T-helper 1 cell treated with Interleukin-12 subunit alpha and Interleukin-12 subunit beta and Interleukin-4 antibody, amounts not matched to agents 30 μg/mL and 1 μg/mL, for 36 hours (primary cell): Measurements from ENCODE around the gene DDX31.
"Not testable (repeated sequence)": the region's sequence is repeated elsewhere in the genome, so short reads cannot be mapped to it uniquely, and the experiment has no call there.

Experiments
- H3K27ac Mint-ChIP-seq: one replicate; pipeline ENCODE4 v1.8.0; 2021; ENCODE audit warnings: mild to moderate bottlenecking, mixed read lengths
- H3K27me3 Mint-ChIP-seq: one replicate; pipeline ENCODE4 v1.8.0; 2021; ENCODE audit warnings: low read depth, mixed read lengths
- H3K36me3 Mint-ChIP-seq: one replicate; pipeline ENCODE4 v1.8.0; 2021; ENCODE audit warnings: low read depth, mixed read lengths
- H3K4me1 Mint-ChIP-seq: one replicate; pipeline ENCODE4 v1.8.0; 2021; ENCODE audit warnings: low read depth, mixed read lengths
- H3K4me3 Mint-ChIP-seq: one replicate; pipeline ENCODE4 v1.8.0; 2021; ENCODE audit warnings: mild to moderate bottlenecking, moderate library complexity, mixed read lengths
- H3K9me3 Mint-ChIP-seq: one replicate; pipeline ENCODE4 v1.8.0; 2021; ENCODE audit warnings: mixed read lengths

DDX31 gene

DNA sequence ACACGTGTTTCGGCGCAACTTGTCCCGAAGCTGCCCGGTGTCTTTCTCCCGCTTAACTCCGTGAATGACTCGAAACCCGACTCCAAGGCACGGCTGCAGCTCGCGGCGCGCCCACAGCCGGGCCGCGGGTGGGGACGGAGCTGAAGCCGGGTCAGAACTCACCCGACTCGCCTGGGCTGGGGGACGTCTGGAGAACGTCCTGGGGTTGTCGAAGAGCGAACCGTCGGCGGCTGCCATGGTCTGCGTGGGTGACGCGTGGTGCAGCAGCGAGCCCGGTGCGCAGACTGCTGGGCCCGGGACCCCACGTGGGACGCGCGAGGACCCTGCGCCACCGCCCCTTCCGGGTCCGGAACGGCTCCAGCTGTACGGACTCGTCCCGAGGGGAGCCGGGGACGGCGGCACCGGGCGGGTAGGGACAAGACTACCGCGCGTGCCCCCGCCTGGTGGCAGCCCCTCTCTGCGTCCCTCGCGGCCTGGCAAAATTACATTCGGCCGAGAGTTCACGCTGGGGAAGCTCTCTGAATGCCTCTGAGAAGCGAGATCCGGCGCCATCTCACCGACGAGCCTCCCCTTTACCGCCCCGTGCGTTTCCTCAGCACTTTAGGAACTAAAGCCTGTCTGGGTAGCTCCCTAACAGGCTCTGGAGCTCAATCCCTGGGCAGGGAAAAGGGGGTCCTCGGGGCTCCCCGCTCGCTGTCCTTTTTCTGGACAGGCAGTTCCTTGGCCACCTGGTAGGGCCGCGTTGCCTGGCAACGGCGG is at the start of gene DDX31:
Gene DDX31, minus strand, starts transcription at position 286 of the 759 bp plus-strand sequence. Its CDS starts 49 bp downstream, at position 237.
- Mint-ChIP-seq H3K27me3 (no peaks in the 10 kb centered on the region), H3K27ac (peak within 1 kb of the TSS; percentile 85), H3K9me3 (no peaks in the 10 kb centered on the region), H3K36me3 (peaks cover 6% of the 10 kb centered on the region), H3K4me3 (peak within 1 kb of the TSS; percentile 91), H3K4me1 (peaks cover 33% of the 10 kb centered on the region)

GRCh38 chr9:132718381-132718928 is 48.7 kb upstream of the DDX31 start:
- H3K27ac Mint-ChIP-seq, H3K36me3 Mint-ChIP-seq, H3K9me3 Mint-ChIP-seq, H3K4me1 Mint-ChIP-seq, H3K4me3 Mint-ChIP-seq: not testable (repeated sequence)
- H3K27me3 Mint-ChIP-seq = peaks cover 27% of the 10 kb centered on the region

DNA sequence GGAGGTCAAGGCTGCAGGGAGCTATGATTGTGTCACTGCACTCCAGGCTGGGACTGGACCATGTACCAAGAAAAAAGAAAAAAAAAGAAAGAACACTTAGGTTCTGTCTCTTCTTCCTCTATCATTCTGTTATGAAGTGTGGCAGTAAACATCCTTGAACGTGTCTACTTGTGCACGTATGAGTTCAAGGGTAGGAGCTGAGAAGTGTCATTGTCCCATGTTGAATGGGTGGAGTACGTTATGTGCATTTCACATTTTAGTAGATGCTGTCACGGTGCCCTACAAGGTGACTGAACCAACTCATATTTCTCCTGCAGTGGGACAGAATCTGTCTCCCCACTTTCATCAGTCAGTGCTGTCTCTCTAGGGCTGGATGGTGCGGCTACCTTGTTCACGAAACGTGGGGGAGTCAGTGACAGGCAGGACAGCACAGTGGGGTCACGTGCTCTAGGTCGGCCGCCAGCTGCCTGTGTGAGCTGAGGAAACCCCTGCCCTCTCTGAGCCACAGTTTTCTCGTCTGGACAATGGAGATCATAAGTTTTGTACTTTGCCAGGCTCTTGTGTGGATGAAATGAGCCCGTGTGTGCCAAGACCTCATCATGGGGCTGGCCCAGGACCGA is 47.7 kb upstream of the DDX31 start:
- Mint-ChIP-seq H3K4me1 (no peaks in the 10 kb centered on the region), H3K4me3 (no peak overlapping the region), H3K9me3 (no peaks in the 10 kb centered on the region), H3K27me3 (peaks cover 27% of the 10 kb centered on the region), H3K36me3 (no peaks in the 10 kb centered on the region), H3K27ac (no peak overlapping the region)

DNA sequence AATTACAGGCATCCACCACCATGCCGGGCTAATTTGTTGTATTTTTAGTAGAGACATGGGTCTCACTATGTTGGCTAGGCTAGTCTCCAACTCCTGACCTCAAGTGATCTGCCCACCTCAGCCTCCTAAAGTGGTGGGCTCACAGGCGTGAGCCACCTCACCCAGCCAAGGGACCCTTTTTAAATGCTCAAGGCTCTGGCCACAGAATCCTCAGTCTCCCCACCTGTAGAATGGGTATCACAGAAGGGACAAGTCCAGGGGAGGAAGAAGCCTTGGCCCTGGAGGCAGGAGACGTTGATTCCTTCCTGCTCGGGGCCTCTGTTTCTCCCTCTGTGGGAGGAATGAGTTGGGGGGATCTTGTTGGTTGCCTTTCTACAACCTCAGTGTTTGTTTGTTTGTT is 46.2 kb upstream of the DDX31 start:
- H3K9me3 Mint-ChIP-seq = no peaks in the 10 kb centered on the region
- H3K4me1 Mint-ChIP-seq = no peaks in the 10 kb centered on the region
- H3K27me3 Mint-ChIP-seq = peaks cover 27% of the 10 kb centered on the region
- no peak overlapping the region for H3K27ac Mint-ChIP-seq
- H3K36me3 Mint-ChIP-seq = no peaks in the 10 kb centered on the region
- no peak overlapping the region for H3K4me3 Mint-ChIP-seq

GRCh38 chr9:132712753-132713152 is 43.0 kb upstream of the DDX31 start:
- Mint-ChIP-seq H3K9me3 (no peaks in the 10 kb centered on the region), H3K36me3 (no peaks in the 10 kb centered on the region), H3K4me1 (no peaks in the 10 kb centered on the region), H3K27me3 (peaks cover 18% of the 10 kb centered on the region), H3K4me3 (no peak overlapping the region), H3K27ac (no peak overlapping the region)

DNA sequence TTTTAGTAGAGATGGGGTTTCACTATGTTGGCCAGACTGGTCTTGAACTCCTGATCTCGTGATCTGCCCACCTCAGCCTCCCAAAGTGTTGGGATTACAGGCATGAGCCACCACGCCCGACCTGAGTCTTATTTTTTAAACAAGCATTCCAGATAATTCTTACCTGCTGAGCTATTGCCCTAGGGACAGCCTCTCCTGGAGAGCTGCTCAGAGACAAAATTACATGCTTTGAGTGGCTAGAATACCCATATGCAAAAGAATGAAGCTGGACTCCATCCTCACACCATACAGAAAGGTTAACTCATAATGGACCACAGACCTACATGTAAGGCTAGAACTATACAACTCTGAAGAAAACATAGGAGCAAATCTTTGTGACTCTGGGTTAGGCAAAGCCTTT is 42.1 kb upstream of the DDX31 start:
- Mint-ChIP-seq H3K27ac (no peak overlapping the region), H3K4me3 (no peak overlapping the region), H3K4me1 (no peaks in the 10 kb centered on the region), H3K27me3 (peaks cover 11% of the 10 kb centered on the region), H3K36me3 (no peaks in the 10 kb centered on the region), H3K9me3 (no peaks in the 10 kb centered on the region)

DNA sequence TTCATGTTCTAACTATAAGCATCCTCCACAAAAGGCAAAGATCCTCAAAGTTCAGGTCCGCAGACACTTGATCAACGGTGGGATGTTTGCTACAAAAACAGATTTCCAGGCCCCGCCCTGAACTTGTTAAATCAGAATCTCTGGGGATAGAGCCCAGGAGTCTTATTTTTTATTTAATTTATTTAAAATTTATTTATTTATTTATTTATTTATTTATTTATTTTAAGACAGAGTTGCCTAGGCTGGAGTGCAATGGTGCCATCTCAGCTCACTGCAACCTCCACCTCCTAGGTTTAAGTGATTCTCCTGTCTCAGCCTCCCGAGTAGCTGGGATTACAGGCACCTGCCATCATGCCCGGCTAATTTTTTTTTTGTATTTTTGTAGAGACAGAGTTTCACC is 41.4 kb upstream of the DDX31 start:
- H3K4me1 Mint-ChIP-seq, H3K4me3 Mint-ChIP-seq, H3K36me3 Mint-ChIP-seq, H3K9me3 Mint-ChIP-seq, H3K27ac Mint-ChIP-seq: not testable (repeated sequence)
- peaks cover 11% of the 10 kb centered on the region for H3K27me3 Mint-ChIP-seq

- peaks cover 11% of the 10 kb centered on the region for H3K27me3 Mint-ChIP-seq
- H3K4me1 Mint-ChIP-seq = no peaks in the 10 kb centered on the region
- no peaks in the 10 kb centered on the region for H3K36me3 Mint-ChIP-seq
- H3K27ac Mint-ChIP-seq = no peak overlapping the region
- no peaks in the 10 kb centered on the region for H3K9me3 Mint-ChIP-seq
- no peak overlapping the region for H3K4me3 Mint-ChIP-seq
These were observed 40.5 kb upstream of the DDX31 start for GRCh38 chr9:132710333-132710732.

DNA sequence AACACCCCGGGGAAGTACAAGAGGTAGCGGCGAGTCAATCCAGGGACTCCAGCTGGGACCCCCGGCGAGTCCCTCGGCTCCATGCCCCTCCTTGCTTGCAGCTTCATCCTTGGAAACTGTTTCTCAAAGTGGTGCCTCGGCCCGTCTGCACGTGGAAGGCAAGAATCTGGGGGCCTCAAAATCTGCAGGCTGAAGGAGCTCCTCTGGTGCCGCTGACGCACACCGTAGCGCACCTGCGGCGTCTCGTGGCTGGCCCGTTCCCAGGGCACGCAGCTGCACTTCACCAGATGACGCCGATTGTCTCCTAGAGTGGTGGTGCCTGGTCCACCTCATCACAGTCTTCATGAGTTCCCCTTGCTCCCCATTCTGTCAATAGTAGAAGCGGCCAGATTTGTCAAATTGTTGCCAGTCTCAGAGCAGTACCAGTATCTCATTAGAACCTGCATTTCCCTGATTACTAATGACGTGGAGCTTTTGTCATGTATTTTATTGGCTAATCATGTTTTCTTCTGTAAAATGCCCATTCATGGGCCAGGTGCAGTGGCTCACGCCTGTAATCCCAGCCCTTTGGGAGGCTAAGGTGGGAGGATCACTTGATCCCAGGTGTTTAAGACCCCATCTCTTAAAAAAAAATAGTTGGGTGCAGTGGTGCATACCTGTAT is 39.1 kb upstream of the DDX31 start:
- Mint-ChIP-seq H3K4me3 (no peak overlapping the region), H3K36me3 (no peaks in the 10 kb centered on the region), H3K27ac (no peak overlapping the region), H3K27me3 (peaks cover 11% of the 10 kb centered on the region), H3K4me1 (no peaks in the 10 kb centered on the region), H3K9me3 (no peaks in the 10 kb centered on the region)

DNA sequence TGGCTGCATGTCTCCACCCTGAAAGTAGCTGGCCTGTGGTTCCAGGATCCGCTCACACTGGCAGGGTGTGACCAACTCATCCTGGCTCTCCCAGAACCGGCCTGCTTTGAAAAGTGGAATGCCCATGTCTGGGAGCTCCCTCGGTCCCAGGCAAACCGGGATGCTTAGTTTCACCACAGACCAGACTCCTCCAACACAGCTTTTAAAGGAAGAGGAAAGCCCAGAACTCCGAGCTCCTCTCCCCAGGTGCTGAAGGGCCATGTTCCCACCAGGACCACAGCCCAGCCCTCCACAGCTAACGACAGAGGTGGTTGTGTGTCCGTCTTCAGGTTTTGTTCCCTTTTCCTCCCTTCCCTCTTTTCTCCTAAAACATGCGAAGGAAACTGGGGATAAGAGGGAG is 38.5 kb upstream of the DDX31 start:
- no peaks in the 10 kb centered on the region for H3K4me1 Mint-ChIP-seq
- no peaks in the 10 kb centered on the region for H3K36me3 Mint-ChIP-seq
- peaks cover 15% of the 10 kb centered on the region for H3K27me3 Mint-ChIP-seq
- no peak overlapping the region for H3K4me3 Mint-ChIP-seq
- H3K27ac Mint-ChIP-seq = no peak overlapping the region
- H3K9me3 Mint-ChIP-seq = peaks cover 3% of the 10 kb centered on the region

GRCh38 chr9:132703336-132703735 is 33.6 kb upstream of the DDX31 start:
- peaks cover 7% of the 10 kb centered on the region for H3K27me3 Mint-ChIP-seq
- H3K4me3 Mint-ChIP-seq = no peak overlapping the region

DNA sequence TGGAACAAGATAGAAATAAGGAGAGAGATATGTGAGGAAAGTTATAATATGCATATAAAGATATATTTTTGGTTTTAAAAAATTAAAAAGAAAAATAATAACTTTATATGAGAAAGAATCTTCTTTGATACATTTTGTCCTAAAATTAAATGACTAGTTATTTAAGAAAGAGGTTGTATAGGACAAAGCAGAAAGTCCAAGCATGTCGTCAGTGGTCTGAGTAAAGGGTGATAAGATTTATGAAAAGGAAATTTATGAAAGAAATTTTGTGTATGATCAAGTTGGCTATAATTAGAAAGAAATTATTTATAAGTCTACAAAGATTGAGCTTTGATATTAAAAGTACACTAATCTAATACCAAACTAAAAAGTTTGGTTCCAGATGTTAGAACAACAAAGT is 32.5 kb upstream of the DDX31 start:
- no peak overlapping the region for H3K27ac Mint-ChIP-seq
- no peak overlapping the region for H3K4me3 Mint-ChIP-seq
- H3K9me3 Mint-ChIP-seq = peaks cover 21% of the 10 kb centered on the region
- H3K36me3 Mint-ChIP-seq = peaks cover 3% of the 10 kb centered on the region
- no peaks in the 10 kb centered on the region for H3K4me1 Mint-ChIP-seq
- H3K27me3 Mint-ChIP-seq = peaks cover 7% of the 10 kb centered on the region

More at GRCh38 chr9:132703336-132703735, 33.6 kb upstream of the DDX31 start:
- peaks cover 10% of the 10 kb centered on the region for H3K9me3 Mint-ChIP-seq
- no peaks in the 10 kb centered on the region for H3K36me3 Mint-ChIP-seq
- H3K27ac Mint-ChIP-seq = no peak overlapping the region
- H3K4me1 Mint-ChIP-seq = no peaks in the 10 kb centered on the region

- H3K27ac Mint-ChIP-seq = no peak overlapping the region
- peaks cover 41% of the 10 kb centered on the region for H3K9me3 Mint-ChIP-seq
These were observed 30.2 kb upstream of the DDX31 start for GRCh38 chr9:132699956-132700355.

GRCh38 chr9:132698989-132699388 is 29.2 kb upstream of the DDX31 start:
- no peak overlapping the region for H3K4me3 Mint-ChIP-seq
- peaks cover 4% of the 10 kb centered on the region for H3K4me1 Mint-ChIP-seq
- no peak overlapping the region for H3K27ac Mint-ChIP-seq
- H3K9me3 Mint-ChIP-seq = peaks cover 51% of the 10 kb centered on the region
- peaks cover 7% of the 10 kb centered on the region for H3K36me3 Mint-ChIP-seq
- H3K27me3 Mint-ChIP-seq = peaks cover 7% of the 10 kb centered on the region

More at GRCh38 chr9:132699956-132700355, 30.2 kb upstream of the DDX31 start:
- H3K36me3 Mint-ChIP-seq = peaks cover 3% of the 10 kb centered on the region
- no peaks in the 10 kb centered on the region for H3K4me1 Mint-ChIP-seq
- H3K4me3 Mint-ChIP-seq = no peak overlapping the region
- peaks cover 7% of the 10 kb centered on the region for H3K27me3 Mint-ChIP-seq

DNA sequence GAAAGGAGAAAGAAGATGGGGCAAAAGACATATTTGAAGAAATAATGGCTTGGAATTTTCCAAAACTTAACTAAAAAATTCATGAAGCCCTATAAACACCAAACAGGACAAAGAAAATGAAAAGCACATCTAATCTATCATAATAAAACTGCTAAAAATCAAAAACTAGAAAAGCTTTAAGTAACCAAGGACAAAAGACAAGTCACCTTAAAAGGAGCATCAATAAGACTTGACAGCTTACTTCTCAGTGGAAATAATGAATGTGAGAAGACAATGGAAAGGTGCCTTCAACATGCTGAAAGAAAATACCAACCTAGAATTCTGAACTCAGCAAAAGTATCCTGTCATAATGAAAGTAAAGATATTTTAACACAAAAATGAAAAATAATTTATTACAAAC is 27.4 kb upstream of the DDX31 start:
- Mint-ChIP-seq H3K9me3 (peaks cover 59% of the 10 kb centered on the region), H3K27ac (no peak overlapping the region), H3K27me3 (no peaks in the 10 kb centered on the region), H3K36me3 (peaks cover 12% of the 10 kb centered on the region), H3K4me1 (peaks cover 4% of the 10 kb centered on the region), H3K4me3 (no peak overlapping the region)
